Dermis blood vessel endothelial cell (primary cell): ENCODE data around the gene LEF1. TPM values are rescaled to one million over a fixed set of nuclear protein-coding genes. Genes with fewer than 3 reads are reported as not detected.
"Not testable (repeated sequence)": the region's sequence is repeated elsewhere in the genome, so short reads cannot be mapped to it uniquely, and the experiment has no call there.

Source experiments
- DNase-seq: peaks from one replicate; pipeline ENCODE4 v3.0.0; 2010
- total RNA-seq: library from RNA; depleted of rRNA; stranded (reverse); fragments of >200 nt; gene quantifications from 2 replicates; pipeline ENCODE4 v1.2.3, GENCODE V29; 2014

The LEF1 gene
- total RNA-seq, 1 donor from 2014 or later, result 0.68 TPM

GRCh38 chr4:108056418-108056817, 112.3 kb downstream of the LEF1 start:
- no peak for DNase-seq

GRCh38 chr4:108055787-108056186, 112.9 kb downstream of the LEF1 start:
- no peak for DNase-seq

GRCh38 chr4:108054025-108054638, 114.6 kb downstream of the LEF1 start:
- no peak for DNase-seq

GRCh38 chr4:108053251-108053711, 115.5 kb downstream of the LEF1 start:
- DNase-seq, result no peak

- DNase-seq, result no peak
Observed at GRCh38 chr4:108052558-108053120, 116.1 kb downstream of the LEF1 start.

GRCh38 chr4:108051343-108051742, 117.4 kb downstream of the LEF1 start:
- DNase-seq, result no peak

- DNase-seq, result not testable (repeated sequence)
Observed at GRCh38 chr4:108050166-108051111, 118.3 kb downstream of the LEF1 start.

- no peak for DNase-seq
Observed at GRCh38 chr4:108049406-108049805, 119.3 kb downstream of the LEF1 start.

GRCh38 chr4:108048997-108049396, 119.7 kb downstream of the LEF1 start:
- DNase-seq, result no peak

GRCh38 chr4:108048157-108048556, 120.6 kb downstream of the LEF1 start:
- no peak for DNase-seq

GRCh38 chr4:108047199-108047598, 121.5 kb downstream of the LEF1 start:
- no peak for DNase-seq

GRCh38 chr4:108045687-108046024, 123.1 kb downstream of the LEF1 start:
- DNase-seq, result no peak

- DNase-seq, result no peak
Observed at GRCh38 chr4:108044951-108045686, 123.6 kb downstream of the LEF1 start.

GRCh38 chr4:108043526-108043925, 125.2 kb downstream of the LEF1 start:
- DNase-seq, result no peak

- DNase-seq, result no peak
Observed at GRCh38 chr4:108042927-108043326, 125.8 kb downstream of the LEF1 start.

GRCh38 chr4:108037884-108038283, 130.8 kb downstream of the LEF1 start:
- DNase-seq, result no peak

GRCh38 chr4:108036213-108036612, 132.5 kb downstream of the LEF1 start:
- no peak for DNase-seq

- no peak for DNase-seq
Observed at GRCh38 chr4:108035691-108036090, 133.0 kb downstream of the LEF1 start.

GRCh38 chr4:108034565-108034964, 134.2 kb downstream of the LEF1 start:
- no peak for DNase-seq

- no peak for DNase-seq
Observed at GRCh38 chr4:108033348-108033747, 135.4 kb downstream of the LEF1 start.

GRCh38 chr4:108031427-108032083, 137.2 kb downstream of the LEF1 start:
- no peak for DNase-seq

- peak; percentile 77 for DNase-seq
Observed at GRCh38 chr4:108030332-108030731, 138.4 kb downstream of the LEF1 start.
